Mucosa of descending colon (tissue), 3 donors: ENCODE measurements around the gene UQCR10. TPM values are rescaled to one million over a fixed set of nuclear protein-coding genes. Genes with fewer than 3 reads are reported as not detected.

Source experiments
- ATAC-seq: fragments of 200-7000 bp; cut with Tn5 transposase; one replicate; pipeline ENCODE4 v1.9.1; 2020; ENCODE audit warnings: mild to moderate bottlenecking, moderate library complexity
- DNase-seq, 3 donors: peaks; one replicate each; pipeline ENCODE4 v3.0.0-alpha.2; 2020
- H3K36me3 ChIP-seq: fragments of 200-600 bp; one replicate; pipeline ENCODE4 v1.8.0; 2021; ENCODE audit warnings: low read depth, mild to moderate bottlenecking
- H3K4me1 ChIP-seq: fragments of 200-600 bp; one replicate; pipeline ENCODE4 v1.8.0; 2021; ENCODE audit warnings: low read depth, mild to moderate bottlenecking
- H3K4me3 ChIP-seq: fragments of 200-600 bp; one replicate; pipeline ENCODE4 v1.8.0; 2021; ENCODE audit warnings: mild to moderate bottlenecking
- H3K9me3 ChIP-seq: fragments of 200-600 bp; one replicate; pipeline ENCODE4 v1.8.0; 2021; ENCODE audit warnings: mild to moderate bottlenecking
- intact Hi-C, 2 donors: fragments of 100-400 bp; cut with DNase I in 1 of 2; cut with micrococcal nuclease in 1 of 2; formaldehyde crosslinking; loops; one replicate each; pipeline versions ENCODE4 v1.11.0 to v1.11.1; 2022; cut with DNase I, micrococcal nuclease
- total RNA-seq, 3 donors: library from RNA; stranded (reverse); fragmentation: NEBNext Ultra II Directional in 2 of 3; extraction: Animal tissue kit (Norgen Biotek cat#: 25700) in 2 of 3; gene quantifications; one replicate each; pipeline versions ENCODE4 v1.2.1 to v1.2.4, GENCODE V29; 2021 to 2023
- TF ChIP-seq, protein P1 (sequence below): fragments of 200-600 bp; IDR thresholded peaks from one replicate; pipeline ENCODE4 v1.8.0; 2022; ENCODE audit warnings: antibody characterized with exemption, mild to moderate bottlenecking
- donor health status: DM: no; HTN: no; CAD: no; lungs with moderate emphysema.
- donor health status: DM: no; HTN: no; CAD: no.
- donor health status: DM: no; HTN: yes; CAD: no.

Gene UQCR10
- total RNA-seq, 3 donors from 2014 or later: 102 to 178 (median 154) TPM

DNA sequence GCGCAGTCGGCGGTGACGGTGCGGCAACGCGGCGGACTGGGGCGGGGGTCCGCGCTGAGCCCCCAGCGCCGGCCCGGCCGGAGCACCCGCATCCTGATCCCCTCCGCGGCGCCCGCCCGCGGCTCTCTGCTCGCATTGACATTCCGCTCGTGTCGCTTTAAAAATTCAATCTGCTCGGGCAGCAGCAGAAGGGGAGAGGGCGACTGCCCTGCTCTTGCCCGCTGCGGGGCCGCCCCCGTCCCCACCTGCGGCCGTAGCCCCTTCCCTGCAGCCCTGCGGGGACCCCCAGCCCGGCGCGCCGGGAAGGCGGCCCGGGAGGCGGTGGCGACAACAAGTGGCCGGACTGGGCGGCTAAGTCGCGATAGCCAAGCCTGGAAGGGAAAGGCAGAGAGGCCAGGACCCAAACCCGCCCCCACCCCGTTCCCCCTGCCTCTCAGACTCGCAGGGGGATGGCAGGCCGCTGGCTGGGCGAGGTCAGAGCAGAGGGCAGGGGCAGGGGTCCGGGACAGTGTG lies 46.3 kb upstream of the UQCR10 start:
- intact Hi-C loops: no loop called here
- no peak overlapping the region for H3K4me3 ChIP-seq
- TF ChIP-seq, protein P1, sequence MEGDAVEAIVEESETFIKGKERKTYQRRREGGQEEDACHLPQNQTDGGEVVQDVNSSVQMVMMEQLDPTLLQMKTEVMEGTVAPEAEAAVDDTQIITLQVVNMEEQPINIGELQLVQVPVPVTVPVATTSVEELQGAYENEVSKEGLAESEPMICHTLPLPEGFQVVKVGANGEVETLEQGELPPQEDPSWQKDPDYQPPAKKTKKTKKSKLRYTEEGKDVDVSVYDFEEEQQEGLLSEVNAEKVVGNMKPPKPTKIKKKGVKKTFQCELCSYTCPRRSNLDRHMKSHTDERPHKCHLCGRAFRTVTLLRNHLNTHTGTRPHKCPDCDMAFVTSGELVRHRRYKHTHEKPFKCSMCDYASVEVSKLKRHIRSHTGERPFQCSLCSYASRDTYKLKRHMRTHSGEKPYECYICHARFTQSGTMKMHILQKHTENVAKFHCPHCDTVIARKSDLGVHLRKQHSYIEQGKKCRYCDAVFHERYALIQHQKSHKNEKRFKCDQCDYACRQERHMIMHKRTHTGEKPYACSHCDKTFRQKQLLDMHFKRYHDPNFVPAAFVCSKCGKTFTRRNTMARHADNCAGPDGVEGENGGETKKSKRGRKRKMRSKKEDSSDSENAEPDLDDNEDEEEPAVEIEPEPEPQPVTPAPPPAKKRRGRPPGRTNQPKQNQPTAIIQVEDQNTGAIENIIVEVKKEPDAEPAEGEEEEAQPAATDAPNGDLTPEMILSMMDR: no peak
- H3K36me3 ChIP-seq: no peaks in the 10 kb centered on the region
- peaks cover 2% of the 10 kb centered on the region for H3K4me1 ChIP-seq
- ATAC-seq (no peak), DNase-seq (no peak)
- no peaks in the 10 kb centered on the region for H3K9me3 ChIP-seq

DNA sequence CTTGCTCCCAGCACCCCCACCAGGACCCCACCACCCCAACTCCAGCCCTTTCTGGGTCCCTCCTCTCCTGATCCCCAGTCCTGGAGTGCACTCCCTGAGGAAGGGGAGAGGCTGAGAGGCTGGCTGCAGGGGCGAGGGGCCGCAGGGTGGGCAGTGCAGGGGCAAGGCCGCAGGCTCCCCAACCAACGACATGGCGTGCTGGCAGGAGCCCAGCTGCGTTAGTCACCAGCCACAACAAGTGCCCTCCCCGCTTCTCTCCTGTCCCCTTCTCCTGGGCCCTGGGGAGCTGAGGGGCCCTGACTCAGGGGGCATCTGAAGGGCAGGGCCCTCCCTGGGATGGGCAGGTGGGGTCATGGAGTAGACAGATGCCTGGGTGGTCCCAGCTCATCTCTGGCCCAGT lies 45.0 kb upstream of the UQCR10 start:
- ATAC-seq: no peak
- no peaks in the 10 kb centered on the region for H3K36me3 ChIP-seq
- TF ChIP-seq, protein P1: no peak
- H3K4me3 ChIP-seq: no peak overlapping the region
- H3K9me3 ChIP-seq: no peaks in the 10 kb centered on the region
- peaks cover 2% of the 10 kb centered on the region for H3K4me1 ChIP-seq
- DNase-seq: no peak
- intact Hi-C loops: no loop called here

DNA sequence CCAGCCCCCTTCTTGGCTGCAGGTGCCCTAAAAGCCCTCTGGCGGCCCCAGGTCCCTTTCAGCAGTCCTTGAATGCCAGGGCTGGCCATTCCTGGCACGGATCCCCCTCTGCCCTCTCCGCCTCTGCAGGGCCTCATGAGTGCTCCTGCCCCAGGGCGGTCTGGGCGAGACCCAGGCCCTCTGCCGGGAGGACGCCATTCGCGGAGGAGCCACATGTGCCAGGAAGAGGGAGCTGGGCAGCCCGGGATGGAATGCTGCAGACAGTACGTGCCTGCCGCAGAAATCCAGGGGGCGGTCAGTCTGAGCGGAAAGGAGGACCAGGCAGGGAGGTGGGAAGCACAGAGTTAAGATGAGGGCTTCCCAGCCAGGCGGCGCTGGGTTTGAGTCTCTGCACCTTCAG lies 44.6 kb upstream of the UQCR10 start:
- H3K9me3 ChIP-seq: no peaks in the 10 kb centered on the region
- H3K36me3 ChIP-seq: no peaks in the 10 kb centered on the region
- H3K4me1 ChIP-seq: peaks cover 2% of the 10 kb centered on the region
- TF ChIP-seq, protein P1: no peak
- DNase-seq (no peak), ATAC-seq (no peak)
- intact Hi-C loops: no loop called here
- no peak overlapping the region for H3K4me3 ChIP-seq

GRCh38 chr22:29723766-29724165 lies 43.4 kb upstream of the UQCR10 start:
- DNase-seq (no peak), ATAC-seq (no peak)
- no peaks in the 10 kb centered on the region for H3K36me3 ChIP-seq
- TF ChIP-seq, protein P1: no peak
- H3K4me1 ChIP-seq: peaks cover 2% of the 10 kb centered on the region
- no peak overlapping the region for H3K4me3 ChIP-seq
- H3K9me3 ChIP-seq: no peaks in the 10 kb centered on the region
- intact Hi-C loops: no loop called here

GRCh38 chr22:29724843-29725242 lies 42.3 kb upstream of the UQCR10 start:
- TF ChIP-seq, protein P1: no peak
- intact Hi-C loops: no loop called here

GRCh38 chr22:29726106-29726505 lies 41.1 kb upstream of the UQCR10 start:
- ATAC-seq (no peak), DNase-seq (no peak)
- H3K4me1 ChIP-seq: no peaks in the 10 kb centered on the region
- H3K9me3 ChIP-seq: no peaks in the 10 kb centered on the region
- TF ChIP-seq, protein P1: no peak
- no peak overlapping the region for H3K4me3 ChIP-seq
- intact Hi-C loops: no loop called here
- no peaks in the 10 kb centered on the region for H3K36me3 ChIP-seq

More at GRCh38 chr22:29724843-29725242, 42.3 kb upstream of the UQCR10 start:
- H3K4me1 ChIP-seq: peaks cover 2% of the 10 kb centered on the region
- H3K9me3 ChIP-seq: no peaks in the 10 kb centered on the region
- H3K4me3 ChIP-seq: no peak overlapping the region
- ATAC-seq (no peak), DNase-seq (no peak)
- no peaks in the 10 kb centered on the region for H3K36me3 ChIP-seq
